Large intestine (tissue), 3 donors: Measurements from ENCODE around the gene MXD4. TPM values are rescaled to one million over a fixed set of nuclear protein-coding genes. Genes with fewer than 3 reads are reported as not detected.
A peak's percentile ranks its signal among the peaks of the same experiment; 100 is the strongest.

Experiments used
- DNase-seq, 2 donors: peaks; one replicate each; pipeline versions ENCODE4 v3.0.0 to v3.0.0-alpha.2; 2013
- H3K27ac ChIP-seq: one replicate; pipeline ENCODE4 v1.5.1; 2013; ENCODE audit warnings: low read length
- H3K27me3 ChIP-seq: 2 replicates; pipeline ENCODE4 v1.6.1; 2013; ENCODE audit warnings: low read length; ENCODE audit not compliant: control insufficient read depth, insufficient read depth
- H3K36me3 ChIP-seq: 2 replicates; pipeline ENCODE4 v1.6.1; 2013; ENCODE audit warnings: low read length; ENCODE audit not compliant: control insufficient read depth, insufficient read depth
- H3K4me1 ChIP-seq: one replicate; pipeline ENCODE4 v1.6.1; 2013; ENCODE audit warnings: low read length; ENCODE audit not compliant: control insufficient read depth, insufficient read depth
- H3K4me3 ChIP-seq: one replicate; pipeline ENCODE4 v1.5.1; 2013; ENCODE audit warnings: low read length
- H3K9me3 ChIP-seq: one replicate; pipeline ENCODE4 v1.6.1; 2013; ENCODE audit warnings: mild to moderate bottlenecking, low read depth, low read length, moderate library complexity; ENCODE audit not compliant: control insufficient read depth
- WGBS: methylation state at CpG from one replicate; pipeline ENCODE4 v1.1.5; 2013; ENCODE audit warnings: low lambda C conversion rate; ENCODE audit not compliant: insufficient coverage; 5-methylcytosine and 5-hydroxymethylcytosine counted together
- polyA plus RNA-seq: library from polyadenylated mRNA; unstranded; fragments of 120-200 nt; gene quantifications from one replicate; pipeline ENCODE4 v1.2.1, GENCODE V29; 2013

Gene MXD4
- polyA plus RNA-seq, 1 donor, result 52.4 TPM

GRCh38 chr4:2285613-2286381 lies 23.9 kb upstream of the MXD4 start:
- H3K27ac ChIP-seq, result no peak overlapping the region
- no peaks in the 10 kb centered on the region for H3K27me3 ChIP-seq
- H3K4me3 ChIP-seq, result no peak overlapping the region
- WGBS, result no CpG with 5 or more reads among the region's 27 CpGs
- H3K36me3 ChIP-seq, result no peaks in the 10 kb centered on the region
- no peaks in the 10 kb centered on the region for H3K9me3 ChIP-seq
- no peaks in the 10 kb centered on the region for H3K4me1 ChIP-seq
- no peak for DNase-seq

- Histone ChIP-seq H3K4me3 (no peak overlapping the region), H3K9me3 (no peaks in the 10 kb centered on the region), H3K27me3 (no peaks in the 10 kb centered on the region), H3K4me1 (no peaks in the 10 kb centered on the region), H3K27ac (no peak overlapping the region), H3K36me3 (no peaks in the 10 kb centered on the region)
- no CpG with 5 or more reads among the region's 15 CpGs for WGBS
- DNase-seq, result no peak
These were observed 23.2 kb upstream of the MXD4 start for GRCh38 chr4:2284934-2285612.

DNA sequence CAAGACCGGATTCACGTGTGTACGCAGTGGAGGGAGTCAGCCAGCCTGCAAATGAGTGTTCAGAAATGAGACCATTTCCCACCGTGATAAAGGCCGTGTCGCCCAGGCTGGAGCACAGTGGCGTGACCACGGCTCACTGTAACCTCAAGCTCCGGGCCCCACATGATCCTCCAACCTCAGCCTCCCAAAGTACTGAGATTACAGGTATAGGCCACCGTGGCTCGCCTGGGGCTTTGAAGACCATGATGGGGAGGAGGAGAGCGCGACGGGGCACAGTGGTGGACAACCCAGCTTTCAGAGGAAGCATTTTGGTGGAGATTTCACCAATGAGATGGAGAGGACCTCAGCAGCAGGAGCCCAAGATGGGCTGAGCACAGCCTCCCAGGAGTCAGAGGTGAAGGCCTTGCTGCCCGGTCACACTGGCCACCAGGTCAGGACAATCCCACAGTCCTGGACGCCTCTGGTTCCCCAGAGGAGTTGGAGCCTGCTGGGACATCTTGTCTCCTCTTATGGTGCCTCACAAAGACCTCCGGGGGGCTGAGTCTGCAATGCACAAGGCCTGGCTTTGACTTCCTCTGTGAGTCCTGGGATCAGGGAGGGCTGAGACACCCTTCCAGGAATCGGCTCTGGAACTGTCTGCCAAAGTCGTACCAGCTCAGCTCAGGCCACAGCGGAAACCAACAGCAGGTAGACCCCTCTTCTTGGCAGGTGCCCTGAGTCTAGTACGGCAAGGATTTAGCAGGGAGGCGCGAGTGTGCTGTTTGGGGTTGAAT lies 22.4 kb upstream of the MXD4 start:
- H3K9me3 ChIP-seq, result no peaks in the 10 kb centered on the region
- DNase-seq, result no peak
- no peaks in the 10 kb centered on the region for H3K36me3 ChIP-seq
- WGBS, result no CpG with 5 or more reads among the region's 23 CpGs
- no peak overlapping the region for H3K27ac ChIP-seq
- H3K4me1 ChIP-seq, result no peaks in the 10 kb centered on the region
- H3K4me3 ChIP-seq, result no peak overlapping the region
- H3K27me3 ChIP-seq, result no peaks in the 10 kb centered on the region

DNA sequence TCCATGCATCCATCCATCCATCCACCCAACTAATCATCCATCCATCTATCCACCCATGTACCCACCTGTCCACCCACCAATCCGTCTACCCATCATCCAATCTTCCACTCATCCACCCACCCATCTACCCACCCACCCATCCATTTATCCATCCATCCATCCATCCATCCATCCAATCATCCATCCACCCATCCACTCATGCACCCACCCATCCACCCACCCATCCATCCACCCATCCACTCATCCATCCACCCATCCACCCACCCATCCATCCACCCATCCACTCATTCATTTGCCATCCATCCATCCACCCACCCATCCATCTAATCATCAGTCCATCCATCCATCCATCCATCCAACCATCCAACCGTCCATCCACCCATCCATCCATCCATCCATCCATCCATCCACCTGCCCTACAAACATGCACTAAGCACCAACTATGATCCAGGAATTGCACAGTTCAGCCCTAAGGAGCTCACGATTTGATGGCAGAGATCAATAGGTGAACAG lies 21.3 kb upstream of the MXD4 start:
- no peaks in the 10 kb centered on the region for H3K27me3 ChIP-seq

DNA sequence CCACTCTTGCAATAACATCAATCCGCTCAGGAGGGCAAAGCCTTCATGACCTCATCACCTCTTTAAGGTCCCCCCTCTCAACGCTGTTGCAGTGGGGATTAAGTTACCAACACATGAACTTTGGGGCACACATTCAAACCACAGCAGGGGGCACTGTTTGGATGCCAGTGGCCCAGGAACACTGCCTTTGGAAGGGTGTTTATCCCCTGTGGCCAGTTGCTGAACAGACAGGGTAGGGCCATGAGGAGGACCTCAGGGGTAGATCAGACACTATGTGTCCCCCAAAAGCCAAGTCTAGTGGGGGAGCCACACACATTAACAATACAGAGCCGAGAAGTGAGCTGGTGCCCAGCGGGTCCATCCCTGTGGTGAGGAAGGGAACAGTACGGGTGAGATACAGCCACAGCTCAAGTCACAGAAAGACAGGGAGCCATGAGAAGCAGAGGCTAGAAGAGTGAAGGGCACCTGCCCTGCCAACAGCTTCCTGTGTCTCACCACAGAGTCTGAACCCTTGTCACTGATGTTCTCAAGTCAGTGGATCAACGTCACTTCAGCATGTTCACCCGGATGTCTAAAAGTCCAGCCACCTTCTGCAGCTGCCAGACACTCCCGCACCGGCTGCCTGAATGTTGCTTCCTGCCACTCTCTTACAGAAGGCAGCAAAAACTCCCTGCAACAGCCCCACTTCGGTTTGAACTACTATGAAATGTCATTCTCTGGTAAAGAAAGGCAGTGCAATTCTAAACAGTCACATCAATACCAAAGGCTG lies 19.9 kb upstream of the MXD4 start:
- no peaks in the 10 kb centered on the region for H3K36me3 ChIP-seq
- H3K4me1 ChIP-seq, result no peaks in the 10 kb centered on the region
- no peak overlapping the region for H3K4me3 ChIP-seq
- WGBS, result no CpG with 5 or more reads among the region's 10 CpGs
- H3K27me3 ChIP-seq, result no peaks in the 10 kb centered on the region
- no peak overlapping the region for H3K27ac ChIP-seq
- peak in 1 of 2 donors; percentile 46 for DNase-seq
- H3K9me3 ChIP-seq, result no peaks in the 10 kb centered on the region

More for the DNA sequence above, 21.3 kb upstream of the MXD4 start:
- no peak for DNase-seq
- Histone ChIP-seq H3K27ac (no peak overlapping the region), H3K36me3 (no peaks in the 10 kb centered on the region), H3K4me3 (no peak overlapping the region), H3K9me3 (no peaks in the 10 kb centered on the region), H3K4me1 (no peaks in the 10 kb centered on the region)
- whole genome bisulfite sequencing, result 89% methylated on average over 2 of the region's 3 CpGs

DNA sequence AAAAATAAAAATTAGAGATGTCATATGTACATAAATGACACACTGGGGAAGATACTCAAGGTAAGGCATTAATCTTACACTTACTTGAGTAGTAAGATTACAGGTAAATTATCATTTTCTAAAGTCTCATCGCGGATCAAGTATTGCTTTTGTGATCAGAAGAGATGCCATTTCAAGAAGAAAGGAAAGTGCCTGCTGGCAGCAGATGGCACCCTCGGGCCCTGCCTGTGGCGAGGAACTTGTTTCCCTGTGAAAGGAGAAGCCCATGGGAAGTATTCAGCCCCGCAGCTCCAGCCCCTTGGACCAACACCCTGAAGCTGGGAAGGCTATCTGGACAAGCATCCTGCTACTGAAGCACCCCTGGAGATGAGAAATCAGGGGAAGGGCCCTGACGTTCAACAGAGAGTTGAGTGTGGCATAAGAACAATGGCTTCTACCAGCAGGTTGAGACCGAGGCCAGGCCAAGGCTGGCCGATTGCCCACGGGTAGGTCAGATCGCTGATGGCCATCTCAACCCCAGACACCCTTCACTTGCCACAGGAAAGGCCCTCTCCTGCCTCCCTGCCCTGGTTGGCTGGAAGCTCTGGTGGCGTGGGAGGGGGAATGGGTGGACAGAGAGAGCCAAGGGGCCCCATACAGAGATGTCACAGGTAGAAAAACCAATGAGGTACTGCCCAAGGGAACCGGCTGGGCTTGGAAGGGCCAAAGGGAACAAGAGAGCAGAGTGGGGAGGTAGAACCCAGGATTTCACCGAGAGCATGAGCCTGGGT lies 18.8 kb upstream of the MXD4 start:
- Histone ChIP-seq H3K27me3 (no peaks in the 10 kb centered on the region), H3K4me1 (no peaks in the 10 kb centered on the region), H3K4me3 (no peak overlapping the region), H3K9me3 (peaks cover 4% of the 10 kb centered on the region), H3K36me3 (no peaks in the 10 kb centered on the region), H3K27ac (no peak overlapping the region)
- no peak for DNase-seq
- no CpG with 5 or more reads among the region's 13 CpGs for WGBS

- Histone ChIP-seq H3K36me3 (no peaks in the 10 kb centered on the region), H3K27me3 (no peaks in the 10 kb centered on the region), H3K27ac (no peak overlapping the region), H3K4me1 (peaks cover 4% of the 10 kb centered on the region), H3K9me3 (peaks cover 6% of the 10 kb centered on the region), H3K4me3 (no peak overlapping the region)
- DNase-seq, result no peak
- WGBS, result no CpG with 5 or more reads among the region's 9 CpGs
These were observed 16.0 kb upstream of the MXD4 start for GRCh38 chr4:2277956-2278355.

DNA sequence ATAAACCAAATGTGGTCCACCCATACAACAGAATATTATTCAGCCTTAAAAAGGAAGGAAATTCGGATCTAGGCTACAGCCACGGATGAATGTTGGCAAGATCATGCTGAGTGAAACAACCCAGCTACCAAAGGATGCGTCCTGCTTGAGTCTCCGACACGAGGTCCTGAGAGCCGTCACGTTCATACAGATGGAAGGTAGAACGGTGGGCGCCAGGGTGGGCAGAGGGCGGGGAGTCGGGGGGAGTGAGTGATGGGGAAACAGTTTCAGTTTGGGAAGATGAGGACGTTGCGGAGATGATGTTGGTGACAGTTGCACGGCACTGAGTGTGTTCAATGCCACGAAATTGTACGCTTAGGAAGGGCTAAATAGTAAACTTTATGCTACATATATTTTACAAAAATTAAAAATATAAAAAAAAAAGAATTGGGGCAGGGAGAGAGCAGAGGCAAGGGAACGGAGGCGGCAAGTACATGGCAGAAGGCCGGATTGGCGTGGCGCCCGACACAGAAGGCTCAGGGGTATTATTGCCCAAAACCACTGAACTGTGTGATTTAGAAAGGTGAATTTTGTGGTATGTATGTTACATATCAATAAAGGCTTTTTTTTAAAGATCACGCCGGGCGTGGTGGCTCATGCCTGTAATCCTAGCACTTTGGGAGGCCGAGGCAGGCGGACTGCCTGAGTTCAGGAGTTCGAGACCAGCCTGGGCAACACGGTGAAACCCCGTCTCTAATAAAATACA lies 14.8 kb upstream of the MXD4 start:
- no peak for DNase-seq
- Histone ChIP-seq H3K4me1 (peaks cover 4% of the 10 kb centered on the region), H3K4me3 (no peak overlapping the region), H3K9me3 (peaks cover 6% of the 10 kb centered on the region), H3K36me3 (peaks cover 2% of the 10 kb centered on the region), H3K27ac (no peak overlapping the region), H3K27me3 (no peaks in the 10 kb centered on the region)
- WGBS, result 100% methylated on average over 3 of the region's 30 CpGs
